Measurements from ENCODE around the gene NDUFV3.

- TF ChIP-seq CTCF (IDR thresholded peaks at IDR 0.05 in 4 of 5, conservative IDR thresholded peaks at IDR 0.05 in 1 of 5) (no peak), POLR2A (IDR thresholded peaks at IDR 0.05) (no peak)
Observed at GRCh38 chr21:42878678-42878992, 14.5 kb upstream of the NDUFV3 start.
